Hepatocyte (in vitro differentiated cells): ENCODE results near the gene SF3B3. TPM values are rescaled to one million over a fixed set of nuclear protein-coding genes. Genes with fewer than 3 reads are reported as not detected.
A peak's percentile ranks its signal among the peaks of the same experiment; 100 is the strongest.

Experiments
- DNase-seq: peaks from one replicate; pipeline ENCODE4 v3.0.0-alpha.2; 2016; ENCODE audit warnings: low spot score
- H2AFZ ChIP-seq: fragments of 200-600 bp; sonication (generic); 2 replicates; pipeline ENCODE4 v1.6.0; 2016; ENCODE audit warnings: antibody characterized with exemption, mild to moderate bottlenecking
- H3K27ac ChIP-seq: fragments of 200-600 bp; sonication (generic); 2 replicates; pipeline ENCODE4 v1.5.1; 2016; ENCODE audit warnings: mild to moderate bottlenecking
- H3K27me3 ChIP-seq: fragments of 200-600 bp; sonication (generic); 2 replicates; pipeline ENCODE4 v1.6.1; 2016
- H3K36me3 ChIP-seq: fragments of 200-600 bp; sonication (generic); replicated peaks from 2 replicates; pipeline ENCODE4 v1.5.1; 2016; ENCODE audit warnings: low read depth; ENCODE audit not compliant: insufficient read depth
- H3K4me1 ChIP-seq: fragments of 200-600 bp; sonication (generic); 2 replicates; pipeline ENCODE4 v1.5.1; 2016; ENCODE audit warnings: mild to moderate bottlenecking, moderate library complexity; ENCODE audit not compliant: insufficient read depth
- H3K4me2 ChIP-seq: fragments of 200-600 bp; sonication (generic); 2 replicates; pipeline ENCODE4 v1.6.0; 2016
- H3K4me3 ChIP-seq: fragments of 200-600 bp; sonication (generic); 2 replicates; pipeline ENCODE4 v1.5.1; 2016; ENCODE audit warnings: mild to moderate bottlenecking
- H3K79me2 ChIP-seq: fragments of 200-600 bp; sonication (generic); 2 replicates; pipeline ENCODE4 v1.6.0; 2017; ENCODE audit warnings: mild to moderate bottlenecking
- H3K9me2 ChIP-seq: fragments of 200-600 bp; sonication (generic); replicated peaks from 2 replicates; pipeline ENCODE4 v1.6.0; 2017; ENCODE audit warnings: mild to moderate bottlenecking; ENCODE audit not compliant: insufficient read depth
- H3K9me3 ChIP-seq: fragments of 200-600 bp; sonication (generic); 2 replicates; pipeline ENCODE4 v1.5.1; 2016; ENCODE audit warnings: low read depth, mild to moderate bottlenecking
- H4K20me1 ChIP-seq: fragments of 200-600 bp; sonication (generic); 2 replicates; pipeline ENCODE4 v1.6.0; 2016; ENCODE audit warnings: mild to moderate bottlenecking; ENCODE audit not compliant: insufficient read depth, poor library complexity, severe bottlenecking
- CTCF ChIP-seq: fragments of 200-600 bp; sonication (generic); IDR thresholded peaks from 2 replicates; pipeline ENCODE4 v1.5.1; 2016; ENCODE audit warnings: antibody characterized with exemption, mild to moderate bottlenecking; ENCODE audit not compliant: poor library complexity
- EZH2 ChIP-seq: fragments of 200-600 bp; sonication (generic); IDR thresholded peaks from 2 replicates; pipeline ENCODE4 v1.6.1; 2016; ENCODE audit warnings: antibody characterized with exemption, mild to moderate bottlenecking, borderline replicate concordance
- EZH2phosphoT487 ChIP-seq: fragments of 200-600 bp; sonication (generic); IDR thresholded peaks from one replicate; pipeline ENCODE4 v1.6.1; 2018; ENCODE audit warnings: antibody characterized with exemption, mild to moderate bottlenecking, low read depth, moderate library complexity; ENCODE audit not compliant: unreplicated experiment, severe bottlenecking
- WGBS: methylation state at CpG from one replicate; pipeline ENCODE4 v1.1.6; 2016; ENCODE audit warnings: low lambda C conversion rate; ENCODE audit errors: missing lambda C conversion rate; 5-methylcytosine and 5-hydroxymethylcytosine counted together
- polyA plus RNA-seq: library from polyadenylated mRNA; unstranded; fragments of >200 nt; fragmentation: Nextera tagmentation; extraction: Ambion mirVana; gene quantifications from 2 replicates; pipeline ENCODE4 v1.2.1, GENCODE V29; 2016
- total RNA-seq: library from RNA; depleted of rRNA; stranded (reverse); fragments of >200 nt; gene quantifications from 2 replicates; pipeline ENCODE4 v1.2.3, GENCODE V29; 2014

The SF3B3 gene
- 112 and 147 TPM in 2 replicates for total RNA-seq
- polyA plus RNA-seq = 165 and 171 TPM in 2 replicates

- H3K4me1 ChIP-seq = peaks cover 31% of the 10 kb centered on the region
- DNase-seq = peak; percentile 71
Observed at GRCh38 chr16:70523743-70524398, at the start of gene SF3B3. TSS of gene SF3B3 (plus strand) at chr16:70523816. CDS start at chr16:70526657, 2,841 bp downstream.

GRCh38 chr16:70474320-70475053, 49.1 kb upstream of the SF3B3 start:
- Histone ChIP-seq H3K9me3 (no peaks in the 10 kb centered on the region), H3K4me1 (peaks cover 3% of the 10 kb centered on the region), H3K79me2 (no peaks in the 10 kb centered on the region), H3K4me3 (no peak overlapping the region), H3K9me2 (no peaks in the 10 kb centered on the region), H4K20me1 (no peaks in the 10 kb centered on the region), H3K36me3 (no peaks in the 10 kb centered on the region), H2AFZ (no peak overlapping the region), H3K27ac (no peak overlapping the region), H3K4me2 (no peak overlapping the region), H3K27me3 (no peaks in the 10 kb centered on the region)
- no peak for TF ChIP-seq EZH2phosphoT487
- TF ChIP-seq CTCF = no peak
- TF ChIP-seq EZH2 = no peak
- no peak for DNase-seq
- 92% methylated on average over 22 of the region's 22 CpGs for WGBS

More at GRCh38 chr16:70523743-70524398, at the start of gene SF3B3:
- Histone ChIP-seq H4K20me1 (peaks cover 34% of the 10 kb centered on the region), H3K4me3 (peak within 1 kb of the TSS; percentile 84), H3K9me2 (no peaks in the 10 kb centered on the region), H2AFZ (peak within 1 kb of the TSS; percentile 89), H3K27ac (peak within 1 kb of the TSS; percentile 90), H3K4me2 (peak within 1 kb of the TSS; percentile 87), H3K79me2 (peaks cover 81% of the 10 kb centered on the region), H3K36me3 (no peaks in the 10 kb centered on the region), H3K9me3 (no peaks in the 10 kb centered on the region), H3K27me3 (no peaks in the 10 kb centered on the region)
- TF ChIP-seq EZH2phosphoT487 (no peak), CTCF (no peak), EZH2 (no peak)
- WGBS = 1% methylated on average over 32 of the region's 32 CpGs

GRCh38 chr16:70475054-70475871, 48.4 kb upstream of the SF3B3 start:
- no peaks in the 10 kb centered on the region for H4K20me1 ChIP-seq
- H3K4me2 ChIP-seq = no peak overlapping the region
- H3K27me3 ChIP-seq = no peaks in the 10 kb centered on the region
- no peak overlapping the region for H3K4me3 ChIP-seq
- H3K36me3 ChIP-seq = no peaks in the 10 kb centered on the region
- no peaks in the 10 kb centered on the region for H3K79me2 ChIP-seq
- no peak overlapping the region for H3K27ac ChIP-seq
- peaks cover 3% of the 10 kb centered on the region for H3K4me1 ChIP-seq
- H3K9me3 ChIP-seq = no peaks in the 10 kb centered on the region
- no peak for TF ChIP-seq EZH2
- no peak for TF ChIP-seq EZH2phosphoT487
- no peak for TF ChIP-seq CTCF
- no peak for DNase-seq
- 88% methylated on average over 24 of the region's 24 CpGs for WGBS
- no peaks in the 10 kb centered on the region for H3K9me2 ChIP-seq
- H2AFZ ChIP-seq = no peak overlapping the region
